ENCODE data around the gene MRPS22. TPM values are rescaled to one million over a fixed set of nuclear protein-coding genes. Genes with fewer than 3 reads are reported as not detected.
A peak's percentile ranks its signal among the peaks of the same experiment; 100 is the strongest.

Gene MRPS22
- total and polyA plus RNA-seq, 9 of the 15 experiments (the other 6 are each of a cell fraction or from before 2014, with no cell fraction given): 148 to 397 (median 229) TPM

- TF ChIP-seq ZNF609 (CRISPR knock-in tag; IDR thresholded peaks at IDR 0.05; ENCODE audit: borderline replicate concordance) (no peak), ZNF253 (CRISPR knock-in tag; conservative IDR thresholded peaks at IDR 0.05) (no peak), FOXA1 (IDR thresholded peaks at IDR 0.05; ENCODE audit: borderline replicate concordance) (no peak), ZFPM2 (CRISPR knock-in tag; IDR thresholded peaks at IDR 0.05) (no peak), COPS2 (conservative IDR thresholded peaks at IDR 0.05) (no peak), ZNF146 (CRISPR knock-in tag; IDR thresholded peaks at IDR 0.05; ENCODE audit: unreplicated experiment) (no peak), MXI1 (IDR thresholded peaks at IDR 0.05; ENCODE audit: low read depth, low read length) (no peak), SAP30 (IDR thresholded peaks at IDR 0.05; ENCODE audit: borderline replicate concordance, insufficient read depth, low read depth, low read length, poor library complexity, severe bottlenecking) (no peak), HLTF (IDR thresholded peaks at IDR 0.05) (no peak), HDAC2 (IDR thresholded peaks at IDR 0.05) (no peak; the same call in 1 of the 2 replicates), RBFOX2 (IDR thresholded peaks at IDR 0.05; ENCODE audit: low read depth, low read length) (peak; percentile 34; the same call in 1 of the 2 replicates), SP2 (IDR thresholded peaks at IDR 0.05; ENCODE audit: extremely low read depth, low read depth, low read length, poor library complexity, severe bottlenecking) (no peak), NCOA2 (IDR thresholded peaks at IDR 0.05; ENCODE audit: partially characterized antibody in 2 of 2) (no peak), PBX2 (CRISPR knock-in tag; IDR thresholded peaks at IDR 0.05; ENCODE audit: low read depth) (no peak), PBX2 (tag; conservative IDR thresholded peaks at IDR 0.05; ENCODE audit: low read depth) (no peak)
- TF ChIP-seq, protein P1, sequence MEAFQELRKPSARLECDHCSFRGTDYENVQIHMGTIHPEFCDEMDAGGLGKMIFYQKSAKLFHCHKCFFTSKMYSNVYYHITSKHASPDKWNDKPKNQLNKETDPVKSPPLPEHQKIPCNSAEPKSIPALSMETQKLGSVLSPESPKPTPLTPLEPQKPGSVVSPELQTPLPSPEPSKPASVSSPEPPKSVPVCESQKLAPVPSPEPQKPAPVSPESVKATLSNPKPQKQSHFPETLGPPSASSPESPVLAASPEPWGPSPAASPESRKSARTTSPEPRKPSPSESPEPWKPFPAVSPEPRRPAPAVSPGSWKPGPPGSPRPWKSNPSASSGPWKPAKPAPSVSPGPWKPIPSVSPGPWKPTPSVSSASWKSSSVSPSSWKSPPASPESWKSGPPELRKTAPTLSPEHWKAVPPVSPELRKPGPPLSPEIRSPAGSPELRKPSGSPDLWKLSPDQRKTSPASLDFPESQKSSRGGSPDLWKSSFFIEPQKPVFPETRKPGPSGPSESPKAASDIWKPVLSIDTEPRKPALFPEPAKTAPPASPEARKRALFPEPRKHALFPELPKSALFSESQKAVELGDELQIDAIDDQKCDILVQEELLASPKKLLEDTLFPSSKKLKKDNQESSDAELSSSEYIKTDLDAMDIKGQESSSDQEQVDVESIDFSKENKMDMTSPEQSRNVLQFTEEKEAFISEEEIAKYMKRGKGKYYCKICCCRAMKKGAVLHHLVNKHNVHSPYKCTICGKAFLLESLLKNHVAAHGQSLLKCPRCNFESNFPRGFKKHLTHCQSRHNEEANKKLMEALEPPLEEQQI (IDR thresholded peaks at IDR 0.05): peak; percentile 70
- TF ChIP-seq, protein P2, sequence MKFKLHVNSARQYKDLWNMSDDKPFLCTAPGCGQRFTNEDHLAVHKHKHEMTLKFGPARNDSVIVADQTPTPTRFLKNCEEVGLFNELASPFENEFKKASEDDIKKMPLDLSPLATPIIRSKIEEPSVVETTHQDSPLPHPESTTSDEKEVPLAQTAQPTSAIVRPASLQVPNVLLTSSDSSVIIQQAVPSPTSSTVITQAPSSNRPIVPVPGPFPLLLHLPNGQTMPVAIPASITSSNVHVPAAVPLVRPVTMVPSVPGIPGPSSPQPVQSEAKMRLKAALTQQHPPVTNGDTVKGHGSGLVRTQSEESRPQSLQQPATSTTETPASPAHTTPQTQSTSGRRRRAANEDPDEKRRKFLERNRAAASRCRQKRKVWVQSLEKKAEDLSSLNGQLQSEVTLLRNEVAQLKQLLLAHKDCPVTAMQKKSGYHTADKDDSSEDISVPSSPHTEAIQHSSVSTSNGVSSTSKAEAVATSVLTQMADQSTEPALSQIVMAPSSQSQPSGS (CRISPR knock-in tag; IDR thresholded peaks at IDR 0.05): no peak
Measured at GRCh38 chr3:139329364-139329850, 14.4 kb upstream of the MRPS22 start (continued).
